PC-3 (cell line): Measurements from ENCODE around the gene DIS3L2.

Experiments used
- EZH2 ChIP-seq: fragments of 300-600 bp; sonication (generic); IDR thresholded peaks from one replicate; pipeline ENCODE4 v1.6.1; 2017; ENCODE audit warnings: antibody characterized with exemption, mild to moderate bottlenecking, low read length; ENCODE audit not compliant: unreplicated experiment
- EZH2phosphoT487 ChIP-seq: fragments of 300-600 bp; sonication (generic); IDR thresholded peaks from 2 replicates; pipeline ENCODE4 v1.6.1; 2018; ENCODE audit warnings: mild to moderate bottlenecking, antibody characterized with exemption, low read length, borderline replicate concordance
- TF ChIP-seq, protein P1 (sequence below): fragments of 300-600 bp; sonication (generic); conservative IDR thresholded peaks from 2 replicates; pipeline ENCODE4 v1.5.1; 2017; ENCODE audit warnings: antibody characterized with exemption, low read depth, mild to moderate bottlenecking, low read length

- TF ChIP-seq, protein P1, sequence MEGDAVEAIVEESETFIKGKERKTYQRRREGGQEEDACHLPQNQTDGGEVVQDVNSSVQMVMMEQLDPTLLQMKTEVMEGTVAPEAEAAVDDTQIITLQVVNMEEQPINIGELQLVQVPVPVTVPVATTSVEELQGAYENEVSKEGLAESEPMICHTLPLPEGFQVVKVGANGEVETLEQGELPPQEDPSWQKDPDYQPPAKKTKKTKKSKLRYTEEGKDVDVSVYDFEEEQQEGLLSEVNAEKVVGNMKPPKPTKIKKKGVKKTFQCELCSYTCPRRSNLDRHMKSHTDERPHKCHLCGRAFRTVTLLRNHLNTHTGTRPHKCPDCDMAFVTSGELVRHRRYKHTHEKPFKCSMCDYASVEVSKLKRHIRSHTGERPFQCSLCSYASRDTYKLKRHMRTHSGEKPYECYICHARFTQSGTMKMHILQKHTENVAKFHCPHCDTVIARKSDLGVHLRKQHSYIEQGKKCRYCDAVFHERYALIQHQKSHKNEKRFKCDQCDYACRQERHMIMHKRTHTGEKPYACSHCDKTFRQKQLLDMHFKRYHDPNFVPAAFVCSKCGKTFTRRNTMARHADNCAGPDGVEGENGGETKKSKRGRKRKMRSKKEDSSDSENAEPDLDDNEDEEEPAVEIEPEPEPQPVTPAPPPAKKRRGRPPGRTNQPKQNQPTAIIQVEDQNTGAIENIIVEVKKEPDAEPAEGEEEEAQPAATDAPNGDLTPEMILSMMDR = no peak
- no peak for TF ChIP-seq EZH2
- no peak for TF ChIP-seq EZH2phosphoT487
These were observed 283.6 kb downstream of the DIS3L2 start for GRCh38 chr2:232245111-232245510.
